CD4-positive, alpha-beta T cell treated with Interleukin-1 beta for 1 hour (primary cell): ENCODE data around the gene ING1.
"Not testable (repeated sequence)": the region's sequence is repeated elsewhere in the genome, so short reads cannot be mapped to it uniquely, and the experiment has no call there.

Experiments used
- DNase-seq, 2 donors: peaks; one replicate each; pipeline ENCODE4 v3.0.0-alpha.2; 2020 to 2022

The ING1 gene

GRCh38 chr13:110695774-110696173 lies 17.7 kb upstream of the ING1 start:
- not testable (repeated sequence) for DNase-seq

GRCh38 chr13:110696776-110697175 lies 16.7 kb upstream of the ING1 start:
- DNase-seq = no peak

GRCh38 chr13:110697842-110698241 lies 15.7 kb upstream of the ING1 start:
- DNase-seq = peak in 1 of 2 donors; percentile 15

- DNase-seq = no peak
Observed at GRCh38 chr13:110698689-110699088, 14.8 kb upstream of the ING1 start.

- DNase-seq = no peak
Observed at GRCh38 chr13:110699148-110700145, 14.1 kb upstream of the ING1 start.

- DNase-seq = no peak
Observed at GRCh38 chr13:110700186-110700585, 13.3 kb upstream of the ING1 start.

- DNase-seq = no peak
Observed at GRCh38 chr13:110700641-110701040, 12.9 kb upstream of the ING1 start.

- DNase-seq = not testable (repeated sequence)
Observed at GRCh38 chr13:110701061-110701460, 12.4 kb upstream of the ING1 start.

GRCh38 chr13:110702089-110702488 lies 11.4 kb upstream of the ING1 start:
- no peak for DNase-seq

- no peak for DNase-seq
Observed at GRCh38 chr13:110702591-110703526, 10.6 kb upstream of the ING1 start.

GRCh38 chr13:110705356-110705825 lies 8.1 kb upstream of the ING1 start:
- no peak for DNase-seq

- DNase-seq = peak; percentile 95 to 96
Observed at GRCh38 chr13:110705826-110706569, 7.5 kb upstream of the ING1 start, which contains the start of gene CARS2. Gene CARS2, minus strand, starts transcription at chr13:110706116. Its CDS starts 23 bp downstream, at chr13:110706093.

GRCh38 chr13:110706570-110707372 lies 6.7 kb upstream of the ING1 start:
- no peak for DNase-seq

- DNase-seq = peak; percentile 86
Observed at GRCh38 chr13:110712081-110712848, 1.2 kb upstream of the ING1 start.

GRCh38 chr13:110712849-110713641 lies 455 bp upstream of the ING1 start:
- DNase-seq = peak; percentile 100

- peak; percentile 79 to 82 for DNase-seq
Observed at GRCh38 chr13:110713981-110714796, 689 bp downstream of the ING1 start.

GRCh38 chr13:110714797-110715394 lies 1.4 kb downstream of the ING1 start:
- DNase-seq = peak in 1 of 2 donors; percentile 48
